Measurements from ENCODE around the gene VWA1.

DNA sequence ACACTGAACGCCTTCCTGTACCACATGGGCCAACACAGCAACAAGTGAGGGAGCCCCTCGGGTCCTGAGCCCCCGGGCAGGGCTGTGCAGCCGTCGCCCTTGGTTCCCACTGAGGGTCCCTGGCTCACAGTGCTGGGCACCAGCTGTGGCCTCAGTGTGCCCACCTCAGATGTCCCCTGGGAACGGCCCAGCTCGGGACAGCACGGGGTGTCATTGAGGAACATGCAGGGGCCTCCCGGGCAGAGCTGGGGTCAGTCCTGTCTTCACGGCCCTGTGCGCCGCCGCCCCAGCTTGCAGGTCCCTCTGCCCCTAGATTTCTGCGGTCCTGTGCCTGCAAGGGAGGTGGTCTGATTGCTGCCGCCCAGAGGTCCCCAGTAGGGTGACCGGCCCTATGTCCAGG is 53.7 kb downstream of the VWA1 start:
- TF ChIP-seq, protein P1, sequence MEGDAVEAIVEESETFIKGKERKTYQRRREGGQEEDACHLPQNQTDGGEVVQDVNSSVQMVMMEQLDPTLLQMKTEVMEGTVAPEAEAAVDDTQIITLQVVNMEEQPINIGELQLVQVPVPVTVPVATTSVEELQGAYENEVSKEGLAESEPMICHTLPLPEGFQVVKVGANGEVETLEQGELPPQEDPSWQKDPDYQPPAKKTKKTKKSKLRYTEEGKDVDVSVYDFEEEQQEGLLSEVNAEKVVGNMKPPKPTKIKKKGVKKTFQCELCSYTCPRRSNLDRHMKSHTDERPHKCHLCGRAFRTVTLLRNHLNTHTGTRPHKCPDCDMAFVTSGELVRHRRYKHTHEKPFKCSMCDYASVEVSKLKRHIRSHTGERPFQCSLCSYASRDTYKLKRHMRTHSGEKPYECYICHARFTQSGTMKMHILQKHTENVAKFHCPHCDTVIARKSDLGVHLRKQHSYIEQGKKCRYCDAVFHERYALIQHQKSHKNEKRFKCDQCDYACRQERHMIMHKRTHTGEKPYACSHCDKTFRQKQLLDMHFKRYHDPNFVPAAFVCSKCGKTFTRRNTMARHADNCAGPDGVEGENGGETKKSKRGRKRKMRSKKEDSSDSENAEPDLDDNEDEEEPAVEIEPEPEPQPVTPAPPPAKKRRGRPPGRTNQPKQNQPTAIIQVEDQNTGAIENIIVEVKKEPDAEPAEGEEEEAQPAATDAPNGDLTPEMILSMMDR (IDR thresholded peaks at IDR 0.05), result no peak
- no peak for TF ChIP-seq FOXS1 (CRISPR knock-in tag; IDR thresholded peaks at IDR 0.05)
- no peak for TF ChIP-seq CHD4 (IDR thresholded peaks at IDR 0.05; ENCODE audit: borderline replicate concordance)
- no peak for TF ChIP-seq EP300 (IDR thresholded peaks at IDR 0.05)
- no peak for TF ChIP-seq KDM5A (IDR thresholded peaks at IDR 0.05)
